ENCODE results near the gene PLPP3.

- no peak for TF ChIP-seq FOXM1 (IDR thresholded peaks at IDR 0.05; ENCODE audit: borderline replicate concordance)
- no peak for TF ChIP-seq NFRKB (IDR thresholded peaks at IDR 0.05)
- TF ChIP-seq FOXK2 (IDR thresholded peaks at IDR 0.05), result no peak
- no peak for TF ChIP-seq BHLHE40 (IDR thresholded peaks at IDR 0.05; ENCODE audit: borderline replicate concordance)
- TF ChIP-seq FOXA1 (IDR thresholded peaks at IDR 0.05), result no peak
- TF ChIP-seq ELF4 (IDR thresholded peaks at IDR 0.05), result no peak
- TF ChIP-seq SP1 (IDR thresholded peaks at IDR 0.05), result no peak
- TF ChIP-seq ZNF384 (IDR thresholded peaks at IDR 0.05), result no peak
Observed at GRCh38 chr1:56550859-56551188, 28.5 kb downstream of the PLPP3 start.

Data from HEK293T (cell line).